Measurements from ENCODE around the gene TMEM272. TPM values are rescaled to one million over a fixed set of nuclear protein-coding genes. Genes with fewer than 3 reads are reported as not detected.

TMEM272 gene
- total and polyA plus RNA-seq, 3 experiments from 2014 or later: 0.12 to 0.69 (median 0.35) TPM

DNA sequence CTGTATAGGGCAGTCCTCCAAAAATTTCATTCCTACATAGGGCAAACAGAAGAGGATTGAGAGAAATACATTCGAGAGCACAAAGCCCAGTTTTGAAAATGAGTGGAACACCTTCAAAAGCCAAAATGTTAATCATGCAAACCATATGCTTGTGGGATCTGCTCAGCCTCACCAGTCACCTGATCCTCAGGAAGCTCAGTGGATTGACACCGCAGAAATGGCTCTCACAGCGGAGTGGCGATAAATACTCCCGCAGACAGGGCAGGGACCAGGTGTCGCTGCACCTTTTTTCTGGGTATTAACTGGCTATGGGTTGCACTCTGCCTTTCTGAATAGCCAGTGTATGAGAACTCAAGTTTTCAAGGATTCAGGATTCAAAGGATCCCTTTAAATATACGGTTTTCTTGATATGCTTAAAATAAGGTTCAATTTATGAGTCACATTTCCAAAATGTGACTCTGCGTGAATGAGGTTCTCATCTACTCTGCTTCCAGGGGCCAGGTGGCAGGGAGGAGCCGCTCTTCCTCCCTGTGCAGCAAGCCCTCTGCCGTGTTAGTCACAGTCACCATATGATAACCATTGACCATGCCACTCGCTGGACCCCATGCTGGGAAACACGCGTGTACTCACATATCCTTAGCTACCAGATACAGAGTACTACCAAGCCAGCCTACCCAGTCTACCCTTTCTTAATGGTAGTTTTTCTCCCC, 22.7 kb downstream of the TMEM272 start:
- Histone ChIP-seq H3K4me1 (ENCODE audit: insufficient read depth, low read length) (peaks cover 95% of the 10 kb centered on the region), H3K27ac (ENCODE audit: low read depth, low read length) (no peak overlapping the region), H3K36me3 (ENCODE audit: insufficient read depth, low read length) (no peaks in the 10 kb centered on the region), H3K9me3 (ENCODE audit: low read length) (no peaks in the 10 kb centered on the region), H3K4me3 (ENCODE audit: low read length) (peak overlapping the region; percentile 78), H3K27me3 (ENCODE audit: insufficient read depth, low read length, poor library complexity, severe bottlenecking) (no peaks in the 10 kb centered on the region)
- ChIA-PET POLR2A (interaction anchor here (0.8 to 1.5 kb wide), 2 partner anchors 10 to 19 kb away, joined by 3 to 18 read pairs; no protein-coding TSS in a partner anchor), CTCF (interaction anchor here (1.0 to 5.1 kb wide), 7 partner anchors 8 to 629 kb away, joined by 3 to 41 read pairs (median 4); no protein-coding TSS in a partner anchor)
- DNase-seq: peak in 2 of 5 donors; percentile 16 to 41
- no peaks in the 10 kb centered on the region for H3K9me3 Mint-ChIP-seq
- peaks cover 89 to 97% (median 94%) of the 10 kb centered on the region in 3 donors for H3K4me1 Mint-ChIP-seq
- H3K27me3 Mint-ChIP-seq: peaks cover 0 to 3% of the 10 kb centered on the region in 2 donors
- H3K27ac Mint-ChIP-seq: peak overlapping the region; percentile 80 to 95 (median 94)
- peaks cover 0 to 10% (median 0%) of the 10 kb centered on the region in 3 donors for H3K36me3 Mint-ChIP-seq
- peak overlapping the region; percentile 68 to 92 (median 86) for H3K4me3 Mint-ChIP-seq

DNA sequence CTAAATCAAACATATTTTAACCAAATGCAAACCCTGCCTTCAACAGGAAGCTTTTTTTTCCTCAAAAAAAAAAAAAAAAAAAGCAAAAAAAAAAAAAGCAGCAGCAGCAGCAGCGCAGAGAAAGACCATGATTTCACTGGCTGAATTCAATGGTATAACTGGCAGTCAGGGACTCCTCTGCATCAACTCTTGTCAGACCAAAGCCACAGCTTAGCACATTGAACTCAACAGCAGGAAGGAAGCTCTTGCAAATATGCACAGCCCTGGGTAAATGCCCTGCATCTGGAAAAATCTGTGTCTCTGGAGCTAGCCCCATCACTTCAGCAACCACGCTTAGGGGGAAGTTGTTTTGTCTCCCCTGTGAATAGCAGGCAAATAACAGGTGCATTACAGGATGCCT, 23.4 kb downstream of the TMEM272 start:
- Histone ChIP-seq H3K36me3 (ENCODE audit: insufficient read depth, low read length) (no peaks in the 10 kb centered on the region), H3K27ac (ENCODE audit: low read depth, low read length) (no peak overlapping the region), H3K9me3 (ENCODE audit: low read length) (no peaks in the 10 kb centered on the region), H3K4me1 (ENCODE audit: insufficient read depth, low read length) (peaks cover 95% of the 10 kb centered on the region), H3K4me3 (ENCODE audit: low read length) (peak overlapping the region; percentile 78), H3K27me3 (ENCODE audit: insufficient read depth, low read length, poor library complexity, severe bottlenecking) (no peaks in the 10 kb centered on the region)
- Mint-ChIP-seq H3K4me3 (peak overlapping the region; percentile 68 to 92 (median 86)), H3K27me3 (peaks cover 0 to 3% of the 10 kb centered on the region in 2 donors), H3K27ac (peak overlapping the region; percentile 80 to 95 (median 94)), H3K36me3 (peaks cover 0 to 12% (median 1%) of the 10 kb centered on the region in 3 donors), H3K4me1 (peaks cover 86 to 96% (median 92%) of the 10 kb centered on the region in 3 donors), H3K9me3 (no peaks in the 10 kb centered on the region)
- POLR2A ChIA-PET: interaction anchor here (0.8 to 1.5 kb wide), 3 partner anchors 11 to 368 kb away, joined by 3 to 18 read pairs (median 6); no protein-coding TSS in a partner anchor
- peak in 3 of 5 donors; percentile 45 to 69 (median 63) for DNase-seq
- CTCF ChIA-PET: interaction anchor here (0.9 to 5.1 kb wide), 7 partner anchors 11 to 629 kb away, joined by 3 to 41 read pairs (median 3); no protein-coding TSS in a partner anchor

DNA sequence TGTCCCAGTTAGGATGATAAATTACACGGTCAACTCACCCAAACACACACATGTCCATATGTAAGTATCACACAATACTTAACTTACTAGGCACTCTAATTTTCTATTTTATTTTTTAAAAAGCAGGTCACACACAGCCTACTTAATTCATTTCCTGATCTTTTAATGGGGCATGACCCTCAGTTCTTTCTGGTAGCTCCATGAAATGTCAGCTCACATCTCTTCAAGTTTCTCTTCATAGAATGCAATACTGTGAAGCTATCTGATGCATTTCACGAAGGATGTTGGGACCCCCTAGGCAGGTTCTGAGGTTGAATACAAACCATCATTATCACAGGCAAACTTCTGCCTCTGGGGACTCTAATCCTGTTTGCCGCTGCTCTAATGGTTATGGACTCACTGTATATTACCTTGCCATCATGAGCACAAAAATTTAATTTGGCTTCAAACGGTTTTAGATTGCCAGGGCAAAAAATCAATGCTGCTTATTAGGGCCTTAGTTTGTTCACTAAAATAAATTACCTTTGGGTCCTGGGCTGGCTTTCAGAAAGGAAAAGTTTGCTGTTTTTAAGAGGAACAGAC, 24.9 kb downstream of the TMEM272 start:
- Mint-ChIP-seq H3K4me3 (peak overlapping the region; percentile 63 to 90 (median 84)), H3K9me3 (no peaks in the 10 kb centered on the region), H3K27me3 (peaks cover 0 to 3% of the 10 kb centered on the region in 2 donors), H3K27ac (peak overlapping the region; percentile 80 to 95 (median 92)), H3K4me1 (peaks cover 79 to 94% (median 89%) of the 10 kb centered on the region in 3 donors), H3K36me3 (peaks cover 0 to 14% (median 4%) of the 10 kb centered on the region in 3 donors)
- Histone ChIP-seq H3K4me3 (ENCODE audit: low read length) (peak overlapping the region; percentile 20), H3K36me3 (ENCODE audit: insufficient read depth, low read length) (no peaks in the 10 kb centered on the region), H3K27ac (ENCODE audit: low read depth, low read length) (no peak overlapping the region), H3K27me3 (ENCODE audit: insufficient read depth, low read length, poor library complexity, severe bottlenecking) (no peaks in the 10 kb centered on the region), H3K4me1 (ENCODE audit: insufficient read depth, low read length) (peaks cover 95% of the 10 kb centered on the region), H3K9me3 (ENCODE audit: low read length) (no peaks in the 10 kb centered on the region)
- no peak for DNase-seq
- POLR2A ChIA-PET: no interaction called here
- CTCF ChIA-PET: interaction anchor here (1.0 to 5.1 kb wide), 3 partner anchors 9 to 14 kb away, joined by 3 to 41 read pairs (median 3); no protein-coding TSS in a partner anchor

DNA sequence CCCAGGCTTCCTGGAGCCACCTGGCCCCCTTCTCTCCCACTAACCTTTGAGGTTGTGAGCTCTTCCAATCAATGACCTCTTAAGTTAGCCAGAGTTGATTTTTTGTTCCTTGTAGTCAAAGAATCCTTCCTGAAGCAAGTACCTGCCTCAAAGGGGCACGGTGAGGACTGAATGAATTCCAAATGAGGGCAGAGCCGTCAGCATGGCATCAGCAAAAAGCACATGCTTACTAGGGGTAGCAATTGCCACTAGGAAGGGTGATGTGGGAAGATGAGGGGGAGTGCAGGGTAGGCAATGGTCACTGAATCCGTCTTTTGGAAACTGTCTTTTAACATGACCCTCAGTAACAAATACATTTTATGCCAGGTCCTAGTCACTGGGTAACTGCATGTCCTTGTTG, 25.4 kb downstream of the TMEM272 start:
- Mint-ChIP-seq H3K4me3 (peak overlapping the region in 5 of 7 donors; percentile 38 to 90 (median 86)), H3K4me1 (peaks cover 80 to 93% (median 91%) of the 10 kb centered on the region in 3 donors), H3K27me3 (peaks cover 0 to 3% of the 10 kb centered on the region in 2 donors), H3K9me3 (no peaks in the 10 kb centered on the region), H3K27ac (peak overlapping the region; percentile 78 to 95 (median 90)), H3K36me3 (peaks cover 0 to 14% (median 5%) of the 10 kb centered on the region in 3 donors)
- Histone ChIP-seq H3K4me3 (ENCODE audit: low read length) (no peak overlapping the region), H3K9me3 (ENCODE audit: low read length) (no peaks in the 10 kb centered on the region), H3K27me3 (ENCODE audit: insufficient read depth, low read length, poor library complexity, severe bottlenecking) (no peaks in the 10 kb centered on the region), H3K27ac (ENCODE audit: low read depth, low read length) (no peak overlapping the region), H3K36me3 (ENCODE audit: insufficient read depth, low read length) (no peaks in the 10 kb centered on the region), H3K4me1 (ENCODE audit: insufficient read depth, low read length) (peaks cover 94% of the 10 kb centered on the region)
- ChIA-PET POLR2A (no interaction called here), CTCF (interaction anchor here (1.0 to 5.1 kb wide), 3 partner anchors 9 to 14 kb away, joined by 3 to 41 read pairs (median 3); no protein-coding TSS in a partner anchor)
- no peak for DNase-seq

DNA sequence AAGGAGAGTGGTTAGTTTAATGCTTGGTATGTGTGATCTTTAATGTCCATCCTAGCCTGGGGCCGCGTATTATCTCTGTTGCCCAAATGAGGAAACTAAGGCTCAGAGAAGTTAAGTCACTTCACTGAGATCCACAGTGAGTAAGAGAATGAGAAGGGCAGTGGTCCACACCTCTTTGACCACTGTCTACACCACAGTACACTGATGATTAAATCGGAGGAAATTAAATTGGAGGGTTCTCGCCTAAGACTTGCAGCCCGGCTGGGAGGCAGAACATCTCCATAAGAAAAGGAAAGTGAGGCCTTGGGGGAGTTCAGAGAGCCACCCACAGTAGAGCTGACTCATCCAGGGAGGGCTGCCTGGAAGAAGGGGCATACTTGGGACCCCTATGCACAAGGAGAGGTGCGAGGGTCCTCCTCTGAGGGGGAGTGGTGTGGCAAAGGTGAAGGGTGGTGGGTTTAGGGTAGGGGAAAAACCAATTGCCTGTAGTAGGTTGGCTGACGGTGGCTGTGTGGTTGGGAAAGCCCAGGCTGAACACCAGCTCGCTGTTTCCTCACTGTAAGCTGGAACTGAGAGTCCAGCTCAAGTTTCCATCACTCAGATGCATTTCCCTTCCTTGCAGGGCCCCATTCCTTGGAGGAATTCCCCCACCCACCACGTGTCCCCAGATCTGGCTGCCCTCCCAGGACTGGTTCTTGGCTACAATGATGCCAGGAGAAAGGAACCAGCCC, 26.0 kb downstream of the TMEM272 start:
- Mint-ChIP-seq H3K36me3 (peaks cover 0 to 14% (median 5%) of the 10 kb centered on the region in 3 donors), H3K4me3 (peak overlapping the region in 6 of 7 donors; percentile 15 to 89 (median 44)), H3K4me1 (peaks cover 74 to 87% (median 86%) of the 10 kb centered on the region in 3 donors), H3K27ac (peak overlapping the region; percentile 78 to 95 (median 90)), H3K9me3 (no peaks in the 10 kb centered on the region), H3K27me3 (peaks cover 0 to 3% of the 10 kb centered on the region in 2 donors)
- Histone ChIP-seq H3K36me3 (ENCODE audit: insufficient read depth, low read length) (no peaks in the 10 kb centered on the region), H3K4me3 (ENCODE audit: low read length) (peak overlapping the region; percentile 5), H3K4me1 (ENCODE audit: insufficient read depth, low read length) (peaks cover 88% of the 10 kb centered on the region), H3K27me3 (ENCODE audit: insufficient read depth, low read length, poor library complexity, severe bottlenecking) (no peaks in the 10 kb centered on the region), H3K27ac (ENCODE audit: low read depth, low read length) (no peak overlapping the region), H3K9me3 (ENCODE audit: low read length) (no peaks in the 10 kb centered on the region)
- CTCF ChIA-PET: interaction anchor here (0.6 to 5.1 kb wide), 5 partner anchors 13 to 375 kb away, joined by 3 to 41 read pairs (median 4); no protein-coding TSS in a partner anchor
- POLR2A ChIA-PET: no interaction called here
- DNase-seq: no peak

DNA sequence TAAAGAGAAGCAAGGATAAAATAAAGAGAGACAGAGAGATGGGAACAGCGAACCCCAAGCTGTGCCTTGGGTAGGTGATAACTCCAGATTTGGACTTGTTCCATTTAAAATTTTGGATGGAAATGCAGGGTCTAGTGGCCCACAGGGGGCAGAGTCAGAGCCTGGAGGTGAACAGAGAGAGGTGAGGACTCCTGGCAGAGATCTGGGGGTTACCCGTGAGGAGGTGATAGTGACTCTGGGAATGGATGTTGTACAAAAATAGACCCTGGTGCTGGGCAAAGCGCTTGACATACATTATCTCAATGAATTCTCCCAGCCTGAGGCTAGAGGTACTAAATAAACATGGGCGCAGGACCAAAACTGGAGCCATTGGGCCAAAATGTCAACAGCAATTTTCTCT, 26.7 kb downstream of the TMEM272 start:
- Mint-ChIP-seq H3K27me3 (peaks cover 0 to 3% of the 10 kb centered on the region in 2 donors), H3K4me3 (peak overlapping the region in 2 of 7 donors; percentile 54 to 72), H3K4me1 (peaks cover 69 to 84% (median 80%) of the 10 kb centered on the region in 3 donors), H3K9me3 (no peaks in the 10 kb centered on the region), H3K27ac (peak overlapping the region in 6 of 8 donors; percentile 34 to 94 (median 89)), H3K36me3 (peaks cover 0 to 14% (median 5%) of the 10 kb centered on the region in 3 donors)
- ChIA-PET POLR2A (no interaction called here), CTCF (interaction anchor here (0.6 to 1.3 kb wide), 4 partner anchors 14 to 374 kb away, joined by 3 to 5 read pairs (median 4); no protein-coding TSS in a partner anchor)
- Histone ChIP-seq H3K4me1 (ENCODE audit: insufficient read depth, low read length) (peaks cover 83% of the 10 kb centered on the region), H3K27ac (ENCODE audit: low read depth, low read length) (no peak overlapping the region), H3K4me3 (ENCODE audit: low read length) (no peak overlapping the region), H3K9me3 (ENCODE audit: low read length) (no peaks in the 10 kb centered on the region), H3K36me3 (ENCODE audit: insufficient read depth, low read length) (no peaks in the 10 kb centered on the region), H3K27me3 (ENCODE audit: insufficient read depth, low read length, poor library complexity, severe bottlenecking) (no peaks in the 10 kb centered on the region)
- no peak for DNase-seq

DNA sequence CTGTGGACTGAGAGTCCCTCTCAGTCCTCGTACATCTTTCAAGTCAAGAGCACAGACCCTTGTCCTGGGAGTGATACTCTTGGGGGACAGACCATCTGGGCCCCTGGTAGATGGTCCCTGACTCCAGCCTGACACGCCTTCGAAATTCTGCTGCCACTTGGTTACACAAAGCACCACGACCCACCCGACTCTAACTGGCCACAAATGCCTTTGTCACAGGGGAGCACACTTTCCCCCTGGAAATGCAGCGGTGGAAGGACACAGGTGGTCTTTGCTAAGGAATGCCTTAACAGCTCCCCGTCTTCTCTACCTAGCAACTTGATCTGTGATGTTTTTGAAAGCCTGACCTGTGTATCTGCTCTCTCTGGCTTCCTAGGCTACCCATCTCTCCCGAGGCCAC, 27.3 kb downstream of the TMEM272 start:
- H3K4me1 ChIP-seq (ENCODE audit: insufficient read depth, low read length): peaks cover 78% of the 10 kb centered on the region
- H3K36me3 ChIP-seq (ENCODE audit: insufficient read depth, low read length): no peaks in the 10 kb centered on the region
- DNase-seq: no peak
- H3K27me3 ChIP-seq (ENCODE audit: insufficient read depth, low read length, poor library complexity, severe bottlenecking): no peaks in the 10 kb centered on the region
- ChIA-PET POLR2A (no interaction called here), CTCF (interaction anchor here (1.0 to 1.3 kb wide), 3 partner anchors 14 to 20 kb away, joined by 3 to 5 read pairs (median 4); no protein-coding TSS in a partner anchor)
- no peak overlapping the region for H3K4me3 ChIP-seq (ENCODE audit: low read length)
- no peaks in the 10 kb centered on the region for H3K9me3 Mint-ChIP-seq
- H3K36me3 Mint-ChIP-seq: peaks cover 0 to 15% (median 7%) of the 10 kb centered on the region in 3 donors
- H3K27me3 Mint-ChIP-seq: peaks cover 0 to 3% of the 10 kb centered on the region in 2 donors
- no peaks in the 10 kb centered on the region for H3K9me3 ChIP-seq (ENCODE audit: low read length)
- H3K27ac Mint-ChIP-seq: peak overlapping the region in 7 of 8 donors; percentile 1 to 94 (median 80)
- H3K4me3 Mint-ChIP-seq: peak overlapping the region in 2 of 7 donors; percentile 26 to 72
- no peak overlapping the region for H3K27ac ChIP-seq (ENCODE audit: low read depth, low read length)
- H3K4me1 Mint-ChIP-seq: peaks cover 65 to 79% (median 74%) of the 10 kb centered on the region in 3 donors
